Vagina (tissue), 2 donors: Measurements from ENCODE around the gene KIF14. TPM values are rescaled to one million over a fixed set of nuclear protein-coding genes. Genes with fewer than 3 reads are reported as not detected.

ENCODE experiments used
- DNase-seq, 2 donors: peaks; one replicate each; pipeline ENCODE4 v3.0.0-alpha.2; 2017; ENCODE audit errors: extremely low spot score in 2 of 2
- H3K27ac ChIP-seq: fragments of 200-600 bp; sonication (generic); one replicate; pipeline ENCODE4 v1.5.1; 2019
- H3K27me3 ChIP-seq: fragments of 200-600 bp; sonication (generic); one replicate; pipeline ENCODE4 v1.5.1; 2019
- H3K36me3 ChIP-seq, 2 donors: fragments of 200-600 bp; sonication (generic); one replicate each; pipeline ENCODE4 v1.5.1; 2017 to 2019
- H3K4me1 ChIP-seq: fragments of 200-600 bp; sonication (generic); one replicate; pipeline ENCODE4 v1.5.1; 2019
- H3K4me3 ChIP-seq, 2 donors: fragments of 200-600 bp; sonication (generic); 1 replicate in 1 of 2; 2 replicates in 1 of 2; pipeline ENCODE4 v1.5.1; 2016 to 2019
- H3K9me3 ChIP-seq: fragments of 200-600 bp; sonication (generic); one replicate; pipeline ENCODE4 v1.5.1; 2019
- CTCF ChIP-seq, 3 experiments: fragments of 450-650 bp in 2 of 3; fragments of 200-600 bp in 1 of 3; sonication (generic) in 1 of 3; IDR thresholded peaks; one replicate each; pipeline ENCODE4 v1.5.1; 2017 to 2019; ENCODE audit warnings: antibody characterized with exemption in 3 of 3, mild to moderate bottlenecking in 2 of 3, moderate library complexity in 2 of 3
- POLR2A ChIP-seq, 2 donors: fragments of 450-650 bp; IDR thresholded peaks; one replicate each; pipeline ENCODE4 v1.6.1; 2017; ENCODE audit warnings: antibody characterized with exemption in 2 of 2, mild to moderate bottlenecking in 2 of 2, moderate library complexity in 2 of 2
- POLR2AphosphoS5 ChIP-seq, 2 donors: sonication (generic); formaldehyde crosslinking; IDR thresholded peaks; one replicate each; pipeline ENCODE4 v1.9.0; 2017; ENCODE audit warnings: antibody characterized with exemption in 2 of 2, mild to moderate bottlenecking in 2 of 2, low read depth in 1 of 2; ENCODE audit not compliant: insufficient read depth in 1 of 2
- intact Hi-C: fragments of 100-400 bp; cut with DNase I; formaldehyde crosslinking; loops from one replicate; pipeline ENCODE4 v1.15.1; 2023
- total RNA-seq: library from RNA; depleted of rRNA; stranded (reverse); fragments of >200 nt; gene quantifications from one replicate; pipeline ENCODE4 v1.2.3, GENCODE V29; 2016

Gene KIF14
- 0.74 TPM for total RNA-seq

GRCh38 chr1:200620273-200621131 lies at the start of gene KIF14:
Gene KIF14, minus strand, starts transcription at chr1:200620751. Its CDS starts 2,028 bp downstream, at chr1:200618723.
- Histone ChIP-seq H3K4me1 (peaks cover 19% of the 10 kb centered on the region), H3K9me3 (no peaks in the 10 kb centered on the region), H3K36me3 (no peaks in the 10 kb centered on the region), H3K27ac (peak within 1 kb of the TSS; percentile 44), H3K27me3 (no peaks in the 10 kb centered on the region), H3K4me3 (peak within 1 kb of the TSS; percentile 57 to 65)
- peak in 1 of 2 donors; percentile 89 for DNase-seq
- TF ChIP-seq POLR2AphosphoS5 (IDR thresholded peaks at IDR 0.05; ENCODE audit: insufficient read depth in 1 of 2, low read depth in 1 of 2) (peak; percentile 56 to 67), CTCF (IDR thresholded peaks at IDR 0.05) (no peak)
- intact Hi-C loops = no loop called here

GRCh38 chr1:200669314-200670241 lies 49.0 kb upstream of the KIF14 start, which contains the start of gene DDX59:
Gene DDX59, minus strand, starts transcription at chr1:200669907. Its CDS starts 3,167 bp downstream, at chr1:200666740.
- H3K27ac ChIP-seq = peak within 1 kb of the TSS; percentile 98
- peaks cover 34% of the 10 kb centered on the region for H3K4me1 ChIP-seq
- no peaks in the 10 kb centered on the region for H3K36me3 ChIP-seq
- H3K4me3 ChIP-seq = peak within 1 kb of the TSS; percentile 76 to 92
- intact Hi-C loops = loop anchor here (2.0 kb wide), 1 partner anchor 69 kb away; the partner anchor contains the start of gene CAMSAP2
- peak in 1 of 2 donors; percentile 80 for TF ChIP-seq POLR2A (IDR thresholded peaks at IDR 0.05)
- TF ChIP-seq CTCF (IDR thresholded peaks at IDR 0.05) = peak in 1 of 3 experiments; percentile 29
- peak; percentile 70 to 92 for TF ChIP-seq POLR2AphosphoS5 (IDR thresholded peaks at IDR 0.05; ENCODE audit: insufficient read depth in 1 of 2, low read depth in 1 of 2)
- no peaks in the 10 kb centered on the region for H3K9me3 ChIP-seq
- DNase-seq = peak in 1 of 2 donors; percentile 98
- H3K27me3 ChIP-seq = no peaks in the 10 kb centered on the region

- no peak for DNase-seq
- intact Hi-C loops = no loop called here
- Histone ChIP-seq H3K27me3 (no peaks in the 10 kb centered on the region), H3K4me3 (peak overlapping the region; percentile 76 to 92), H3K36me3 (no peaks in the 10 kb centered on the region), H3K9me3 (no peaks in the 10 kb centered on the region), H3K4me1 (peaks cover 41% of the 10 kb centered on the region), H3K27ac (peak overlapping the region; percentile 98)
- TF ChIP-seq POLR2A (IDR thresholded peaks at IDR 0.05) = no peak
Observed at GRCh38 chr1:200668514-200669313, 48.2 kb upstream of the KIF14 start.

GRCh38 chr1:200666309-200666708 lies 45.8 kb upstream of the KIF14 start:
- peaks cover 53% of the 10 kb centered on the region for H3K4me1 ChIP-seq
- no peak for TF ChIP-seq POLR2A (IDR thresholded peaks at IDR 0.05)
- no peak for TF ChIP-seq POLR2AphosphoS5 (IDR thresholded peaks at IDR 0.05; ENCODE audit: insufficient read depth in 1 of 2, low read depth in 1 of 2)
- TF ChIP-seq CTCF (IDR thresholded peaks at IDR 0.05) = no peak

More at GRCh38 chr1:200666309-200666708, 45.8 kb upstream of the KIF14 start:
- no peaks in the 10 kb centered on the region for H3K9me3 ChIP-seq
- no peak overlapping the region for H3K4me3 ChIP-seq
- no peak overlapping the region for H3K27ac ChIP-seq
- no peak for DNase-seq
- H3K36me3 ChIP-seq = peaks cover 0 to 12% of the 10 kb centered on the region in 2 donors
- intact Hi-C loops = no loop called here
- no peaks in the 10 kb centered on the region for H3K27me3 ChIP-seq
